ENCODE results near the gene CKS2.
"Not testable (repeated sequence)": the region's sequence is repeated elsewhere in the genome, so short reads cannot be mapped to it uniquely, and the experiment has no call there.

The CKS2 gene

GRCh38 chr9:89278997-89279739 lies 31.8 kb upstream of the CKS2 start:
- H3K4me3 ChIP-seq (ENCODE audit: low read depth, low read length): no peak overlapping the region
- DNase-seq (ENCODE audit: low read depth): peak; percentile 89
- TF ChIP-seq, protein P1, sequence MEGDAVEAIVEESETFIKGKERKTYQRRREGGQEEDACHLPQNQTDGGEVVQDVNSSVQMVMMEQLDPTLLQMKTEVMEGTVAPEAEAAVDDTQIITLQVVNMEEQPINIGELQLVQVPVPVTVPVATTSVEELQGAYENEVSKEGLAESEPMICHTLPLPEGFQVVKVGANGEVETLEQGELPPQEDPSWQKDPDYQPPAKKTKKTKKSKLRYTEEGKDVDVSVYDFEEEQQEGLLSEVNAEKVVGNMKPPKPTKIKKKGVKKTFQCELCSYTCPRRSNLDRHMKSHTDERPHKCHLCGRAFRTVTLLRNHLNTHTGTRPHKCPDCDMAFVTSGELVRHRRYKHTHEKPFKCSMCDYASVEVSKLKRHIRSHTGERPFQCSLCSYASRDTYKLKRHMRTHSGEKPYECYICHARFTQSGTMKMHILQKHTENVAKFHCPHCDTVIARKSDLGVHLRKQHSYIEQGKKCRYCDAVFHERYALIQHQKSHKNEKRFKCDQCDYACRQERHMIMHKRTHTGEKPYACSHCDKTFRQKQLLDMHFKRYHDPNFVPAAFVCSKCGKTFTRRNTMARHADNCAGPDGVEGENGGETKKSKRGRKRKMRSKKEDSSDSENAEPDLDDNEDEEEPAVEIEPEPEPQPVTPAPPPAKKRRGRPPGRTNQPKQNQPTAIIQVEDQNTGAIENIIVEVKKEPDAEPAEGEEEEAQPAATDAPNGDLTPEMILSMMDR (conservative IDR thresholded peaks at IDR 0.05; ENCODE audit: low read depth, low read length): peak; percentile 71

DNA sequence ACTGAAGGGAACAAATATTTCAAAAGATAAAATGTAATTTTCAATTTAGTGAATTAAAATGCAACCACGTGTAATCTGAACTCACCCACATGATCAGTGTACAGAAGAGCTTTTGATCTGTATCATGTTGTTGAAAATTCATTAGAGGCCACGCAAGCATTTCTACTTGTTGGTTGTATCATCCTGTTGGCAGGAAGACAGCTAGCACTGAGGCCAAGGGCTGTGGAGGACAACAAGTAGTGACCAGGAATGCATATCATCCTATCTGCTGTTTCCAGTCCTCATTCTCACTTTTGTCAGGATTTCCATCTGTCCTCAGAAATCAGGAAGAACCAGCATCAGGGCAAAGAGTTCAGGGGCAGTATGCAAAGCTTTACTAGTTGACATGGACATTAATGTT lies 29.9 kb upstream of the CKS2 start:
- TF ChIP-seq, protein P1 (conservative IDR thresholded peaks at IDR 0.05; ENCODE audit: low read depth, low read length): no peak
- no peak for DNase-seq (ENCODE audit: low read depth)
- H3K4me3 ChIP-seq (ENCODE audit: low read depth, low read length): no peak overlapping the region

DNA sequence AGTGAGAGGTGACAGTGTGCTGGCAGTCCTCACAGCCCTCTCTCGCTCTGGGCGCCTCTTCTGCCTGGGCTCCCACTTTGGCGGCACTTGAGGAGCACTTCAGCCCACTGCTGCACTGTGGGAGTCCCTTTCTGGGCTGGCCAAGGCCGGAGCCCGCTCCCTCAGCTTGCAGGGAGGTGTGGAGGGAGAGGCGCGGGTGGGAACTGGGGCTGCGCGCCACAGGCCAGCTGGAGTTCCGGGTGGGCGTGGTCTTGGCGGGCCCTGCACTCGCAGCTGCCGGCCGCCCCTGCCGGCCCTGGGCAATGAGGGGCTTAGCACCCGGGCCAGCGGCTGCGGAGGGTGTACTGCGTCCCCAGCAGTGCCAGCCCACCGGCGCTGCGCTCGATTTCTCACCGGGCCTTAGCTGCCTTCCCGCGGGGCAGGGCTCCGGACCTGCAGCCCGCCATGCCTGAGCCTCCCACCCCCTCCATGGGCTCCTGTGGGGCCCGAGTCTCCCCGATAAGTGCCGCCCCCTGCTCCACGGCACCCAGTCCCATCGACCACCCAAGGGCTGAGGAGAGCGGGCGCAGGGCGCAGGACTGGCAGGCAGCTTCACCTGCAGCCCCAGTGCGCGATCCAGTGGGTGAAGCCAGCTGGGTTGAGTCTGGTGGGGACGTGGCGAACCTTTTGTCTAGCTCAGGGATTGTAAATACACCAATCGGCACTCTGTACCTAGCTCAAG lies 28.6 kb upstream of the CKS2 start:
- DNase-seq (ENCODE audit: low read depth): not testable (repeated sequence)
- H3K4me3 ChIP-seq (ENCODE audit: low read depth, low read length): peak overlapping the region; percentile 41

DNA sequence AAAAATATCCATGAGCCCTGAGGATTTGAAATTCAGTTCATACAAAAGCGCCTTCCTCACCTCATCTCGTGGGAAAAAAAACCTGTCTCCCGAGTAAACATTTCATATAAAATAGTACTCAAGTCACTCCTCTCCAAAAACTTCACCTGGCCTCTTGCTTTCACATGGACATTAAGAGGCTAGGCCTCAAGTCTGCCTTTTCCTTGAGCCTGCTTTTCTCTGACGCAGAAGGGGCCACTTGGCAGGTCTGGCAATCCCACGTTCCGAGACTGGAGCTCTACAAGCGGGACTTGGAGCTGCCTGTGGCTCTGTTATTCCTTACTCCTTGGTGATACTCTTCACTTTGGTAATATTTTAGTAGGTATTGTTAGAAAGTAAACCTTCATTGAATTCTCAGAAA lies 26.9 kb upstream of the CKS2 start:
- TF ChIP-seq, protein P1 (conservative IDR thresholded peaks at IDR 0.05; ENCODE audit: low read depth, low read length): no peak
- no peak overlapping the region for H3K4me3 ChIP-seq (ENCODE audit: low read depth, low read length)

GRCh38 chr9:89291741-89292140 lies 19.3 kb upstream of the CKS2 start:
- H3K4me3 ChIP-seq (ENCODE audit: low read depth, low read length): no peak overlapping the region
- DNase-seq (ENCODE audit: low read depth): no peak
- TF ChIP-seq, protein P1 (conservative IDR thresholded peaks at IDR 0.05; ENCODE audit: low read depth, low read length): no peak

More for the DNA sequence above, 26.9 kb upstream of the CKS2 start:
- DNase-seq (ENCODE audit: low read depth): no peak

DNA sequence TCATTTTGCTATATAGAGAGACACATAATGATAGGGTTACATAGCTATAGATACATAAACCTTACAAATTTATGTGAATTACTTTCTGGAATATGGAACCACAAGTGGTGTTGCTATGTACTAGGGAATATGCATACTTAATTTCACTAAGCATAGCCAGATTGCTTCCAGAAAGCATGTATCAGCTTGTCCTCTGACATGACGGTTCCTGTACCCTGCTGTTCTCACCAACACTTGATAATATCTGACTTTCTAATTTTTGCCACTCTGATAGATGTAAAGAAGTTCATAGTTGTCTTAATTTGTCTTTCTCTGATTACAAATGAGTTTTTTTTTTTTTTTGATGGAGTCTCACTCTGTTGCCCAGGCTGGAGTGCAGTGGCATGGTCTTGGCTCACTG lies 18.0 kb upstream of the CKS2 start:
- H3K4me3 ChIP-seq (ENCODE audit: low read depth, low read length): no peak overlapping the region
- TF ChIP-seq, protein P1 (conservative IDR thresholded peaks at IDR 0.05; ENCODE audit: low read depth, low read length): no peak
- DNase-seq (ENCODE audit: low read depth): no peak

- H3K4me3 ChIP-seq (ENCODE audit: low read depth, low read length): no peak overlapping the region
- TF ChIP-seq, protein P1 (conservative IDR thresholded peaks at IDR 0.05; ENCODE audit: low read depth, low read length): no peak
- no peak for DNase-seq (ENCODE audit: low read depth)
Observed at GRCh38 chr9:89295400-89295799, 15.6 kb upstream of the CKS2 start.

DNA sequence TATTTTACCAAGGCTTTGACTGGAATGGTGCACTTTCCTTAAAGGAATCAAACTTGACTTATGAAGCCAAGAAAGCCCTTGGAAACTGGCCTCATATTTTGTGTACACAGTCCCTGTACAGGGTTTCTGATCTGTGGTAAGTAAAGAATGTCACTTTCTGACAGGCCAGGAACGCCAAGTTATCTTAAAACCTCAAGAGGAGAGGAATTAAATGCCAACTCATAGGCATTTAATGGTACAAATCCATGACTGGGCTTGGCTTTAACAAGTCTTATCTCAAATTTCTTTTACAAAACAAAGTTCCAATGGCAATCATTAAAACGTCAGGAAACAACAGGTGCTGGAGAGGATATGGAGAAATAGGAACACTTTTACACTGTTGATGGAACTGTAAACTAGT lies 9.0 kb upstream of the CKS2 start:
- DNase-seq (ENCODE audit: low read depth); H3K4me3 ChIP-seq (ENCODE audit: low read depth, low read length): not testable (repeated sequence)

All from choroid plexus epithelial cell (primary cell).